HG02970 (cell line): ENCODE data around the gene CREBL2.
"Not testable (repeated sequence)": the region's sequence is repeated elsewhere in the genome, so short reads cannot be mapped to it uniquely, and the experiment has no call there.

Experiments used
- ATAC-seq: cut with Tn5 transposase; IDR thresholded peaks from one replicate; pipeline ENCODE4 v1.9.1; 2021; ENCODE audit warnings: mild to moderate bottlenecking, moderate library complexity, moderate number of reproducible peaks; ENCODE audit not compliant: unreplicated experiment, low FRiP score

The CREBL2 gene, protein sequence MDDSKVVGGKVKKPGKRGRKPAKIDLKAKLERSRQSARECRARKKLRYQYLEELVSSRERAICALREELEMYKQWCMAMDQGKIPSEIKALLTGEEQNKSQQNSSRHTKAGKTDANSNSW

DNA sequence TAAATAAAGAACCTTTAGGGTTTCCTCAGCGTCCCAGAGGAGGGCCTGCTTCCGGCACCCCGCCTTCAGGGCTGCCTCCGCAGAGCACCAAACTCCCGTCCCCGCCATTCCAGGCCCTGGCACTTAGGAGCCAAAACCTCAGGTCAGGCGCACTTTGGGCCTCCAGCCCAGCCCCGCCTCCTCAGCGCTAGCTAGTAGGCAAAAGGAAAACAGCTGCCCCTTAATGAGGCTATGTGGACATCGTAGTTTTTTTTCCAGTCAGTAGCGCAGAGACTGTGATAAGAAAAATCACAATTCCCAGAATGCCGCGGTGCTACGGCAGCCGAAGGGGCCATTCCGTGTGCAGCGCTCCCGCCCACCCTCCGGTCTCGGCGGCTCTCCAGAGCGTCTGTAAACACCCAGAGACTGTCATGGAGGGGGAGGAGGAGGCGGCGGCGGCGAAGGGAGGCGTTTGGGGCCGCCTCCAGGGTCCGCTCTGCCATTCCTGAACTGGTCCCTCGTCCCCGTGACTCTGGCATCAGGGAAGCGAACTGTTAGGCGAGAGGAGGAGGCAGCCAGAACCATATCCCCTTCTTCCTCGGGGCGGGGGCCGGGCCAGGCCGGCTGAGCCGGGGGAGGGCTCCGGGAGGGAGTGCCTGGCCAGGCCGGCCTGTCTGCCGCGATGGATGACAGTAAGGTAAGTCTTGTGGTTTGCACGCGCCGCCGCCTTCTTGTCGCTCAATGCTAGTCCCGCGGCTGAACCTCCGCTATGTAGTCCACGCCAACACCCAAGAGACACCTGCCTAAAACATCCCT is at the start of gene CREBL2:
Gene CREBL2, plus strand, starts transcription at position 365 of the 795 bp plus-strand sequence. Its CDS starts 297 bp downstream, at position 662.
- peak; percentile 63 for ATAC-seq

DNA sequence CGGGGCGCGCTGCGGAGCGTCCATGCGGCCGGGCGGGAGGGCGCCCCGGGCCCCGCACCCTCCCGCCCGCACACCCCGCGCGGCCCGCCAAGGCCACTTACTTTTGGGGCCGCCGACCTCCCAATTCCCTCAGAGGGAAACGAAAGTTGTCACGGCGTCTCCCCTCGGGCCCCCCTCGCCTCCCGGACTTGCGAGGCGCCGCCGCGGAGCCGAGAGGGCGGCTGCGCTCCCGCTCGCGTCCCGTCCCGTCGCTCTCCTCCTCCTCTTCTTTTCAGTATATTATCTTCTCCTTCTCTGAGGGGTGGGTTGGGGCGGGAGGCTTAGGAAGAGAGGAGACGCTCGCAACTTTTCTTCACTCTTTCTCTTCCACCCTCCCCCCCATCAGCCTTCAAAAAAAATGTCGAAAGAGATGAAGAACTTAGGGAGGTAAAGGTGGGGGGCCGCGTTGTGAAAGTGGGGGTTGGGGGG is 49.6 kb upstream of the CREBL2 start:
- ATAC-seq, result no peak

DNA sequence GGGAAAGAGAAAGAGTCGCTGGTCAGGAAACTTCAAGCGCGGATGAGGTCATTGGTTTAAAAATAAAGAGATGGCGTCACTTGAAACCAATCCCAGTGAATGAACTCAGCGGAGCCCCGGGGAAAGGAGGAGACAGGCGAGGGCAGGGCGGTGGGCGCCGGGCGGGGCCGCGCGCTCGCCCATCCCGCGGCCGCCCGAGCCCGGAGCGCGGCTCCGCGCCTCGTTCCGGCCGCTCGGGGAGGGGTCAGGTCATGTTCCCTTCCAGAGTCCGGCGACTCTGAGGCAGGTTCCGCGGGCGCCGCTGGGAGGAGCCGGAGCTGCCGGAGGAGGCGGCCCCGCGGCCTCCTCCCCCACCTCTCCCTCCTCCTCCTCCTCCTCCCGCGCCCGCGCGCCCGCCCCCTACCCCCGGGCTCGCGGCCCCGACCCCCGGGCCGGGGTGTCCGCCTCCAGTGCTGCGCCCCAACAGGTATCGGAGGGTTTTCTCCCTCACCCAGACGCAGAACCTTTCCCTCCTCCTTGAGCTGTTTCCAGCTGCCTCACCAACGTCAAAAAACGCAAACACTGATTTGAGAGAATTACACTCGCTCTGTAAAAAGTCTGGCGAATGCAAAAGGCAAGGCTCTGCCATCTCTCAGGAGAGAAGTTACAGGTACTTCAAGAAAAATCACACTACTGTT is 49.0 kb upstream of the CREBL2 start, which contains the start of gene DUSP16:
Gene DUSP16, minus strand, starts transcription at position 279 of the 677 bp plus-strand sequence. CDS start 41,765 bp downstream, outside the sequence.
- peak; percentile 74 for ATAC-seq

DNA sequence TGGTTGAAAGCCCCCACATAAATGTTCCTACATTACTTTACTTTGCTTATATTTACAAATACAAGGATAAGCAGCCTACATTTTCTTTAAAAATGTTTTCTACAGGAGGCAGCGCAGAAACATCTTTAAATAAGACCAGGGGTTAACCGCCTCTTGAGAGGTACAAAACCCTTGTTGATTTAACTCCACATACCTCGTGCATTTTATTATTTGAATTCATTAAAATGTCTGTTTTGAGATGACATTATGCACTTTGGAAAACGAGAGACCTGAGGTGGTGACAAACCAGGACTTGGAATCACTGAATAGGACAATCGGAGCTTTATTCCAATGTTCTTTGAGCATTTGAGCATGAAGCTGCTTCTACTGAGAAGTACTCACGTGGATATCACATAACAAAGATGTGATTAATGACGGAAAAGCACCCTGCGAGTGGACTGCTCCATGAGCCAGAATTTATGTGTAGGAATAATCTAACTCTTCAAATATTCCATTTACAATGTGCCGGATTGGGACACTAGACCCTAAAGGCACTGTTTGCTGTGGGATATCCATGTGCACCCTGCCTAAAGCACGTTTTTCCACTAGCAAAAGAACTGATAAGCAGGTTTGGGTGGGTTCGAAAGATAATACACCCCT is 48.3 kb upstream of the CREBL2 start:
- ATAC-seq, result no peak

DNA sequence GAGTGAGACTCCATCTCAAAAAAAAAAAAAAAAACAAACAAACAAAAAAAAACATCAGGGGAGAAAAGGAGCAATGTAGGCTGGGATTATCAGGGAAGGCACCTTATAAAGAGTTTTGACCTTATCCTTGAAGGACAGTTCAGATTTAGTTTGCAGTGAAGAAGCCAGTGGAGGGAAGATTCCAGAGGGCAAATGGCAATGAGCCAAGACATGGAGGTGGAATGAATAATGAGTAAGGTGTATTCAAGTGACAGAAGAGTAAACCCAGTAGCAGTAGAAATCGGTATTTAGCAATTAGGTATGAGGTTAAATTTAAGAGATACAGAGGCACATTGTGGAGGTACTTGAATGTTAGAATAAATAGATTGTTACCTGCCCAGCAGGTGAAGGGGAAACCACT is 46.8 kb upstream of the CREBL2 start:
- ATAC-seq, result no peak

DNA sequence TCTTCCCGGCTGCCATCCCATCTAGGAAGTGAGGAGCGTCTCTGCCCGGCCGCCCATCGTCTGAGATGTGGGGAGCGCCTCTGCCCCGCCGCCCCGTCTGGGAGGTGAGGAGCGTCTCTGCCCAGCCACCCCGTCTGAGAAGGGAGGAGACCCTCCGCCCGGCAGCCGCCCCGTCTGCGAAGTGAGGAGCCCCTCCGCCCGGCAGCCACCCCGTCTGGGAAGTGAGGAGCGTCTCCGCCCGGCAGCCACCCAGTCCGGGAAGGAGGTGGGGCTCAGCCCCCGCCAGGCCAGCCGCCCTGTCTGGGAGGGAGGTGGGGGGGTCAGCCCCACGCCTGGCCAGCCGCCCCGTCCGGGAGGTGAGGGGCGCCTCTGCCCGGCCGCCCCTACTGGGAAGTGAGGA is 45.7 kb upstream of the CREBL2 start:
- ATAC-seq, result not testable (repeated sequence)

DNA sequence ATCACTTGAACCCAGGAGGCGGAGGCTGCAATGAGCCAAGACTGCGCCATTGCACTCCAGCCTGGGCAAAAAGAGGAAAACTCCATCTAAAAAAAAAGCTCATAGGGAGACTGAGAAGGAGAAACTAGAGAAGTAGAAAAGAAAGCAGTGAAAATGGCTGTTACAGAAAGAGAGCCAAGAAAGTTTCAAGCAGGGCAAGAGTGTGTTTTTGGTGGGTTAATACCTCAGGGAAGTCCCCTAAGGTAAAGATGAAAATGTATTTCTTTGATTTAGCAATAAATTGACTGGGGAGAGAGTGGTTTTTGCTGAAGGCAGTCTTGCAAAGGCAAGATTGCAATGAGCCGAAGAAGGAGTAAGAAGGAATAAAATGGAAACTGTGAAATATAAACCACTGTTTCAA is 39.0 kb upstream of the CREBL2 start:
- ATAC-seq, result no peak

DNA sequence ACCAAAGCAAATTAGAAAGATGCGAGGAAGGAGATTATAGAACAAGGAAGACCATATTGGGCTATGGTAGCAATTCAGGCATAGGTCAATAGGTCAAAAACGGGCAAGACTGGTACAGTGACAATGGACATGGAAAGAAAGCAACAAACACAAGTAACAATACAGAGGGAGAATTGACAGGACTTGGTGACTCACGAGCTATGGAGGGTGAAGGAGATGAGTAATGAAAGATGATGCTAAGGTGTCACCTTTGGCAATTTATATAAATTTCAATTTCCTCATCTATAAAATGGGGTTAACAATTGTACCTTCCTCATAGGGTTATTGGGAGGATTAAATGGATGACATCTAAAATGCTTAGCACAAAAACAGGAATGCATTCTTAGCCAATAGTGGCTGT is 33.9 kb upstream of the CREBL2 start:
- ATAC-seq, result no peak

DNA sequence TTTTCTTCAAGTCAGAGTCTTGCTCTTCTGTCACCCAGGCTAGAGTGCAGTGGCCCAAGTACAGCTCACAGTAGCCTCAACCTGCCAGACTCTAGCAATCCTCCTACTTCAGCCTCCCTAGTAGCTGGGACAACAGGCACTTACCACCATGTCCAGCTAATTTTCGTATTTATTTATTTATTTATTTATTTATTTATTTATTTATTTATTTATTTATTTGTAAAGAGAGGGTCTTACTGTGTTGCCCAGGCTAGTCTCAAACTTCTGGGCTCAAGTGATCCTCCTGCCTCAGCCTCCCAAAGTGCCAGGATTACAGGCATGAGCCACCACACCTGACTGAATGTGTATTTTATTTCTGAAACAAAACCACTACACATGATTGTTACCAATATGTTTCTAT is 31.0 kb upstream of the CREBL2 start:
- ATAC-seq, result not testable (repeated sequence)

DNA sequence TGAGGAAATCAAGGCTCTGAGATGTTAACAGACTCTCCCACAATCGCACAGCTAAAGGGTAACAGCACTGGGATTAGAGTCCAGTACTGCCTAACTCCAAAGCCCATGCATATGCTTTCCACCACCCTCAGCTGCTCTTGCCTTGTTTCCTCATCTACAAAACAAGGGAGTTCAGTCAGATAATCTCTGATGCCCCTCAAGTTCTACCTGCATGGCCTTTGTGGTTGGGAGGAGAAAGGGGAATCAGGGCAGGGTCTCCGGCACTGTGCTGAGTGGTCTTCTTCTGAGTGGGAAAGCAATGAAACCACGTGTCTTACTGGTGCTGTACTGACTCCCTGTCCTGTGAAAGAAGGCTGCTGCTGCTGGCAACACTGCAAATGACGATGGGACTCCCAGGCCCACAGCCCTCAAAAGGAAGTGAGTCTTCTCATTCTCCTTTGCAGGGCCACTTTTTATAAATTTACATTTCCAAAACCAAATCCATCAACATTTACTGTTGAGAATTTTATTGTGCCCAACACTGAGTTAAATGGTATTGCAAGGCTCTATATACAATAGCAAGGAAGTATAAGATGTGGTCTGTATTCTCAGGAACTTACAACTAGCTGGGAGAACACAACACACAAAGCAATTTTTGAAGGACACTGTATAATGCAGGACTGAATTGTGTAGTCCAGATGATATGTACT is 29.3 kb upstream of the CREBL2 start:
- peak; percentile 27 for ATAC-seq

DNA sequence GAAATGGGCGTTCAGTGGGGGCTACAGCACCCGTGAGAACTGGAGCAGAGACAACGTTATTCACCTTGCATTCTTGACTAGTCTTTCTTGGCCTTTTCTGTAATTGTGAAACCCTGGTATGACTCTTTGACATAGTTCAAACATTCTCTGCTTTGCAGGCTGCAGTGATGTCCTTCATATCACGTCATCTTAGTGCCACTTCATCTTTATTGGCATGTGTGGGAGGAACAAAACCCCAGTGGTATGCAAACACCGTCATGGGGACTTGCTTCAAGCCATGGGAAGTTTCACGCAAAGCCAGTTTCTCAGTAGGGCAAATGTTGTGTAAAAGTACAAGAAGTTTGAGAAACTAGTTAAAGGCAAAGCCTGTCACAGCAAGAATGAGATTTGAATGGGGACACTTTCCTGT is 28.8 kb upstream of the CREBL2 start:
- peak; percentile 69 for ATAC-seq

DNA sequence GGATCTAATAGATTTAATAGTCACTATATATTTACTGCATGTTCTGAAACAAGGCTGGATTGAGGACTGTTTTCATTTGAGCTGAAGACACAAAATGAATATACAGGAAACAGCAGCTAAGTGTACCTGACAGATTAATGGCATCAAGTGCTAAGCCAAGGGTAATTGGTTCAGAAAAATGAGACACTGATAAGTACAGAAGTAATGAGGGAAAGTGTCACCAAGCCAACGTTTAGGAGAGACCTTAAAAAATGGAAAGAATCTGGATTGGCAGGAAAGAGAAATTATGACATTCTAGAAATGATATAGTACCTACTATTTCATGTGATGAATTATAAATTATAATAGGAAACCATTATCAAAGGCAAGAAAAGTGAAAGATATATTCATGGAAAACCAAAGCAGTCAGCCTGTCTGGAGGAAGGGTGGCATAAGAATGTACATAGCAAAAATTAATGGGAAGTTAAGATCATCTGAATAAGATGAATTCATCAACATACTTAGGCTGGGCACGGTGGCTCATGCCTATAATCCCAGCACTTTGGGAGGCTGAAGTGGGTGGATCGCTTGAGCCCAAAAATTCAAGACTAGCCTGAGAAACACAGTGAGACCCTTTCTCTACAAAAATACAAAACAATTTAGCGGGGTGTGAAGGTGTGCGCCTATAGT is 28.0 kb upstream of the CREBL2 start:
- no peak for ATAC-seq

DNA sequence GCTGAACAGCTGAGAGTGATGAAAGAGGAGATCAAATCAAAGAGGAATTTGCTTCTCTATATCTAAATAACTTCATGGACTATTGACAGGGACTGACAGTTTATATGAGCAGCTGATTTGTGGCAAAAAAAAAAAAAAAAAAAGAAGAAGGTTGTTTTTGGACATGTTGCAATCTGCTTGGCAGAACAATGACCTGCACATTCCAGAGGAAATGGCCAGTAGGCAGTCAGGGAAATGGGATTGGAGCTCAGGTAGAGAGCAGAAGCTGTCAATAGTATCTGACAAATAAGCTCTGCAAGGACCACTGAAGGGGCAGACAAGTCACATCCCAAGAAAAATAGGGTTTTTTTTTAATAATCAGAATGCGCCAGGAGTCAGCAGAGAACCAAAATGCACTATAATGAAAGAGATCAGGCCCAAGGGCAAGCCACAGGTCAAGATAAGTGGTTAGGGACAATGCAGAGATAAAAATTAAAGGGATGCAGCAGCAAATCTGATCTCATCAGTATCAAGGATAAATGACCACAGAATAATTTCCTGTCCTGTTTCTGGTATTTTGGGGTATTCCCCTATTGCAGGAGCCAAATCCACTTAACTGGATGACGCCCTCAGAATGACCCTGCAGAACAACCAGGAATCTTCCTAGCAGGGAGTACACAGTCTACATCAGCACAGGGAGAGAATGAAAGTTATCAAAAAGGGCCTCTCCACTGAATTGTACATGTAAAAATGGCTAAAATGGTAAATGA is 26.4 kb upstream of the CREBL2 start:
- no peak for ATAC-seq

DNA sequence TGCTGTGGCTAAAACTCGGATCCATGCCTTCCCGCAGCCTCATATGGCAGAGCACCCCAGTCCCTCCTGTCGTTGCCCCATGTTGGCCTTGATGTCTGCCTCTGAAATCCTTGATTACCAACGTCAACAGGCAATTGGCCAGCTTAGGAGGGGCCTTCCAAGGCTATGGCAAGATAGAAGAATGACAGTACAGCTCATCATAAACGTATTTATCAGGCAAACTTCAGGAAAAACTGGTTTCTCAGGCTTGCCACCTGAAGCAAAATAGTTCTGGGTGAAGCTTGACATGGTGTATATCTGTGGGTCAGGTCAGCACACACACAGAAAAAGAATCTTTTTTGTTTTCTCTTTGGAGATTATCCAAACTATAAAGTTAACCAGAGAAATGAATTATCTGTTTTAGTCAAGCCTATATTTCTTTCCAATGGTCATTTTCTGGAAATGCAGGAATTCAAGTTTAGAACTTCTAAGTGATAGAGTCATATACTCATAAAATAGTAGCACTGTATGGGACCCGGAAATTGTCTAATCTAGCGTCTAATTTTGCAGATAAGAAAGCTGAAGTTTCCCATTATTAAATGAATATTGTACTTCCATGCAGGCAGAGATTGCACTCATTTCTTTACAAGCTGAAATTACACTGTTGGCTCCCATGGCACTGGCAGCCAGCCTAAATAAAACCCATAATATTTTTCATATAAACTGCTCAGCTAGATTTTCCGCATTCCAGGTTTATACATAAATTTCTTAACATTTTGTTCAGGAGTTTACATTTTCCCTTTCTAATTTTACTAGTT is 24.6 kb upstream of the CREBL2 start:
- ATAC-seq, result no peak

DNA sequence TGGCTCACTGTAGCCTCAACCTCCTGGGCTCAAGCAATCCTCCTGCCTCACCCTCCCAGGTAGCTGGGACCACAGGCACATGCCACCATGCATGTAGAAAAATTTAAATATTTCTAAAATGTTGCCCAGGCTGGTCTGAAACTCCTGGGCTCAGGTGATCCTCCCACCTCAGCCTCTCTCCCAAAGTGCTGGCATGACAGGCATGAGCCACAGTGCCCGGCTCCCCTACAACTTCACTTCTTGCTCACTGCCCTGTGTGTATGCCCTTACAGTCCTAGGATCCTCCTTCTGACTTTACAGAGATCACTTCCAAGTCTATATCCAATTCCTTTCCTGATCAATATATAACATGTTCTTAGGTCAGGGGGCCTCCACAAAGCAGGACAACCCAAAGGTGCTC is 23.8 kb upstream of the CREBL2 start:
- no peak for ATAC-seq

DNA sequence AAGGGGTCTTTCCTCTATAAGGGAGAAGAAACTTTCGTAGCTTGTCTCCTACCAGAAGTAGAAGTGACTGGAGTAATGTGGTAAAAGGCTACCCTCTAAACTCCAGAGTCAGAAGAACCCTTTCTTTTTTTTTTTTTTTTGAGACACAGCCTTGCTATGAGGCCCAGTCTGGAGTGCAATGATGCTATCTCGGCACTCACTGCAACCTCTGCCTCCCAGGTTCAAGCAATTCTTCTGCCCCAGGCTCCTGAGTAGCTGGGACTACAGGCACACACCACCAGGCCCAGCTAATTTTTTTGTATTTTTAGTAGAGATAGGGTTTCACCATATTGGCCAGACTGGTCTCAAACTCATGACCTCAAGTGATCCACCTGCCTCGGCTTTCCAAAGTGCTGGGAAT is 23.2 kb upstream of the CREBL2 start:
- not testable (repeated sequence) for ATAC-seq

DNA sequence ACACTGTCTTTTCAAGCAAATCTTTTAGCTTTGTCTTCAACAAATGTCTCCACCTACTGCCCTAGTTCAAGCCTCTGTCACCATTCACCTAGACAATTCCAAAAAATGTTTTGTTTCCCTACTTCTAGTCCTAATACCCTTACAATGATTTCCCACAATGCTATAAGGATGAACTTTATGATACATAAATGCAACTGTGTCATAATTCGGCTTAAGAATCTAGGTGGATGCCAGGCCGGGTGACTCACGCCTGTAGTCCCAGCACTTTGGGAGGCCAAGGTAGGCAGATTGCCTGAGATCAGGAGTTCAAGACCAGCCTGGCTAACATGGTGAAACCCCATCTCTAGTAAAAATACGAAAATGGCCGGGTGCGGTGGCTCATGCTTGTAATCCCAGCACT is 20.7 kb upstream of the CREBL2 start:
- no peak for ATAC-seq

DNA sequence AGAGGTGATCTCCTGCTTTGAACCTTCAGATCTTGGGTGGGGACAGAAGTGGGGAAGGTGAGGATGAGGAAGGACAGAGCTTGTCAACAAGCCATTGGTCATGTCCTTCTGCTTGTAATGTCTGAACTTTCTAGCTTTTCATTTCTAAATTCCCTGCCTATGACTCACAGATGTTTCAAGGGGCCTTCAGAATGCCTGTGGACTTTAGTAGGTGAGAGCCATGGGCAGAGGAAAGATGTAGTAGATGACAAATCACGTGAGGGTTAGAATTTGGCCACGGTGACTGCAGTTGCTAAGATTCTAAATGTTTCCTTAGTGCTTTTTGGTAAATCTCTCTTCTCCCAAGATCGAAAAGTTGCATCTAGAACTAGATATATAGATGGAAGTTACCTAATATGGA is 18.7 kb upstream of the CREBL2 start:
- no peak for ATAC-seq
